ENCODE results near the gene TSPAN9.

The TSPAN9 gene

DNA sequence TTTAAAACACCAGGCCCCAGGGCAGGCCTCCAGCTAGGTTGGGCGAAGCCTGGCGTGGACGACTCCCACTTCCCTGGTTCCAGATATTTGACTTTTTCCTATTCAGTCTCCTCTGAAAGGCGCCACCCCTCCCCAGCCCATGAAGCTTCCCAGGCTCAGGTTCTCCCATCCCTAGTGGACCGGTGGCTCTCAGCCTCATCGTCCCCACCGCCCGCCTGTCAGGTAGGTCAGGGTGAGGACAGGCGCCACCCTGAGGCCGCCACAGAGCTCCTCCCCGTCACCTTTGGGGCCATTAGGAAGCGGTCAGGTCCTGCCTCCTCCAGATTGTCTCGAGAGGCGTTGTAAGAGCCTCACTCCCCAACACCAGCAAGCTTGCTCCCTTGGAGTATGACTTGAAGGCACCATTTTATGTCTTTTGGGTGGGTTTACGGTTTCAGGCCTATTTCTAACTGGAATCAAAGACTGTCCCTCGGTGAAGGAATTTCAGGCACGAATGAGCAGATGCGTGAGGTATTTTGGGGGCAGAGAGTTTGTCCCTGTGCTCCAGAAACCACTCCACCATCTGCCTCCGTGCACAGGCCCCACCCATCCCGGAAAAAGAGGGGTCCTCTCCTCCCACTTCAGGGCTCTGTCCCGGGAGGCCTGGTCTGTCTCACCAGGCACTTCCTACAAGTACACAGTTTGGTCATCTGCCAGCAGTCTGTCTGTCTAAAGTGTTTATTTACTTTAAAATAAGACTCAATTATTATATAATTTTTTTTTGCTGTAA lies 55.6 kb downstream of the TSPAN9 start:
- H3K4me3 ChIP-seq (ENCODE audit: insufficient read depth, low read depth, low read length): no peak overlapping the region
- no peaks in the 10 kb centered on the region for H3K9me3 ChIP-seq (ENCODE audit: control insufficient read depth, low read length)
- H3K4me1 ChIP-seq (ENCODE audit: control insufficient read depth, insufficient read depth, low read length): peaks cover 21% of the 10 kb centered on the region
- 69 to 72% methylated on average over 21 of the region's 21 CpGs for WGBS, 2 experiments
- no peaks in the 10 kb centered on the region for H3K36me3 ChIP-seq (ENCODE audit: control insufficient read depth, insufficient read depth, low read length)
- no peaks in the 10 kb centered on the region for H3K27me3 ChIP-seq (ENCODE audit: control insufficient read depth, insufficient read depth, low read length, poor library complexity, severe bottlenecking)
- no peak overlapping the region for H3K27ac ChIP-seq (ENCODE audit: insufficient read depth, low read depth, low read length, poor library complexity, severe bottlenecking)

DNA sequence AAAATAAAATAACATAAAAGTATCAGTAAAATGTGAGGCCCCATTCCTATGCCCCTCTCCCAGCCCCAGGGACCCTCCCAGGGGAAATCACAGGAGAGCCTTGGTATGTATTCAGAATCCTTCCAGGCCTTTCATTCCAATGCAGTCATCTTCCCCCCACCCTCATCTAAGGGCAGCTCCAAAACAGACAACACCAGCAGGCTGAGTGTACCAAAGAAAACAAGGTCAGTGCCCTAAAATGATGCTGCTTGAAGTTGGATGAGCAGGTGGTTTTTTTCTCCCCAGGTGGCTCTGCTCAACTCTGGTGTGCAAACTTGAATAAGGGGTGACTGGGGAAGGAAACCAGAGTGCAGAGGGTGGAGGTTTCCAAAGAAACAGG lies 56.2 kb downstream of the TSPAN9 start:
- Histone ChIP-seq H3K27ac (ENCODE audit: insufficient read depth, low read depth, low read length, poor library complexity, severe bottlenecking) (no peak overlapping the region), H3K9me3 (ENCODE audit: control insufficient read depth, low read length) (no peaks in the 10 kb centered on the region), H3K27me3 (ENCODE audit: control insufficient read depth, insufficient read depth, low read length, poor library complexity, severe bottlenecking) (no peaks in the 10 kb centered on the region), H3K36me3 (ENCODE audit: control insufficient read depth, insufficient read depth, low read length) (no peaks in the 10 kb centered on the region), H3K4me3 (ENCODE audit: insufficient read depth, low read depth, low read length) (no peak overlapping the region), H3K4me1 (ENCODE audit: control insufficient read depth, insufficient read depth, low read length) (peaks cover 26% of the 10 kb centered on the region)

DNA sequence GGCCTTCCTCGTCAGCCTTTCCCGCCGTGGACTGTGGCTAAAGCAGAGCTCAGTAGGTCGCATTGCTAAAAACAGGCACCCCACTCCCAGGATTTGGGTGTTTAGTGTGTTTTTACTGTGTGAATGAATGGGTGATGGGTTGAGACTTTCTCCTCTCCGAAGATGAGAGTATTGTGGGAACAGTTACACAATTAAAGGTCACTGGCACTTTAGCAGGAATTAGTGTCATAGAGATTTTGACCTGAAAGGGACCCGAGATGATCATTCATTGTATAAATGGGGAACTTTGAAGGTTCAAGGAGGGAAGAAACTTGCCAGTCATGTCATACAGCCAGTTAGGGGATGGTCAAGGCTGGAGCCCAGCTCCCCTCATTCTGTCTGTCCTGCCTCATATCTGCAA lies 56.9 kb downstream of the TSPAN9 start:
- Histone ChIP-seq H3K36me3 (ENCODE audit: control insufficient read depth, insufficient read depth, low read length) (no peaks in the 10 kb centered on the region), H3K9me3 (ENCODE audit: control insufficient read depth, low read length) (no peaks in the 10 kb centered on the region), H3K27ac (ENCODE audit: insufficient read depth, low read depth, low read length, poor library complexity, severe bottlenecking) (no peak overlapping the region), H3K4me3 (ENCODE audit: insufficient read depth, low read depth, low read length) (no peak overlapping the region), H3K4me1 (ENCODE audit: control insufficient read depth, insufficient read depth, low read length) (peaks cover 34% of the 10 kb centered on the region), H3K27me3 (ENCODE audit: control insufficient read depth, insufficient read depth, low read length, poor library complexity, severe bottlenecking) (no peaks in the 10 kb centered on the region)
- 93 to 94% methylated on average over 6 of the region's 6 CpGs for WGBS, 2 experiments

DNA sequence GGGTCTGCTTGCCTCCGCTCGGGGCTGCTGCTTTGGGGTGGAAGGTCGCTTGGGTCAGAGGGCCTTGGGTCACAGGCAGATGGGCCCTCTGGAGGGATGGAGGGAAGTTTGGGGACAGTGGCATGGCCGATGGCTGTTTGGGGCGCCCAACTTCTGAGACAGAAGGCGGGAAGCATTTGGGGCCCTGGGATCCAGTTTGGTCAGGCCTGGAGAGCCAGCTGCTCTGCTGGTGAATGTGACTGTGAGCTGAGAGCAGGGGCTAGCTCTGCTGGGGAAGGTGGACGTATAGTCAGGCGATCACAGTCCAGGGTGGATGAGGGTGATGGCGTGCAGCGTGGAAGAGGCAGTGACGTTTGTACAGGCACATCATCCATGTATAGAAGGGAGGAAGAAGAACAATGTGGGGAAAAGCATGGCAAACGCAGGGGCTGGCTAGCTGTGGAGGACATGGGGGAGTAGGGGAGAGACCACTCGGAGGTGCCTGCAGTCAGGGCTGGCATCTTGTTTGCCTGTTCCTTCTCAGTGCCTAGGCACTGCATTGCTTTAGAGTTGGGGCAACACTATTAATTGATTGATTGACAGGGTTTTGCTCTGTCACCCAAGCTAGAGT lies 57.5 kb downstream of the TSPAN9 start:
- Histone ChIP-seq H3K4me3 (ENCODE audit: insufficient read depth, low read depth, low read length) (no peak overlapping the region), H3K4me1 (ENCODE audit: control insufficient read depth, insufficient read depth, low read length) (peaks cover 38% of the 10 kb centered on the region), H3K9me3 (ENCODE audit: control insufficient read depth, low read length) (no peaks in the 10 kb centered on the region), H3K27ac (ENCODE audit: insufficient read depth, low read depth, low read length, poor library complexity, severe bottlenecking) (no peak overlapping the region), H3K36me3 (ENCODE audit: control insufficient read depth, insufficient read depth, low read length) (no peaks in the 10 kb centered on the region), H3K27me3 (ENCODE audit: control insufficient read depth, insufficient read depth, low read length, poor library complexity, severe bottlenecking) (no peaks in the 10 kb centered on the region)
- 95 to 96% methylated on average over 13 of the region's 13 CpGs for WGBS, 2 experiments

DNA sequence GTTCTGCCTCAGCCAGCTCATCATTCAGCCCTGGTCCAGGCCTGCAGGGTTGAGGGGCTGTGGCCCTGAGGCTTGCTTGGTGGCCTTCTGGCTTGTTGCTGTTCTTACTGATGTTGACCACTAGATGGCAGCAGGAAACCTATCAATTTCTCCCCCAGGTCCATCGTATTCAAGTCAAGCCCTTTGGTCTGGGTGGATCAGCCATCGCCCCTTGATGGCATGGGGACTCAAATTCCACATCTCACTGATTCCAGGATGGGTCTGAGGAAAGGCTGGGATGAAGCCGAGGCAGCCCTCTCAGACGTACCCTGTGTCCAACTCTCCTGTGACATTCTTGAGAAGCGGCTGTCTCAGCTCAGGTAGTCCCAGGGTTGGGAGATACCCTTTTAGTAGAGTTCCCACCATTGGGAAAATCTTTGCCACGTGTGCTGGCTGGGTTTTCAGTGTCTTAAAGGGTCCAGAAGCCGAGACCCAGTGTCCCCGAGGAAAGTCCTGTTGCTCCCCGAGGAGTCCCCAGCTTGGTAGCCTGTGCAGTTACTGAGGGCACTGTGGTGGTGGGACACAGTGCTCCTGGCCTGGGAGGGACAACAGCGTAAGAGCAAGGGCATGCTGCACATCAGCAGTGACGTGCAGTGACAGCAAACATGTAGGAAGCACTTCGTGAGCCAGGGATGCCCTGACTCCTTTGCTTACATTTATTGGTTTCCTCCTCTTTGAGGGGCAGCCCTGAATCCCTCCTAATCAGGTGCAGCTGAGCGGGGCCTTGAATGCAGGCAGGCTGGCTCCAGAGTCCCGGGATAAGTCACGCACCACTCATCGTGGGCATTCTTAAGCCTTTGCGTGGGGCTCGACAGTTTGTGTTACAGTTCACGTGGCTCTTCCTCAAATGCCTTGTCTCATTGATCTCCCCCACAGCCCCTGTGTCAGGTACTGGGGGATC lies 58.6 kb downstream of the TSPAN9 start:
- H3K27me3 ChIP-seq (ENCODE audit: control insufficient read depth, insufficient read depth, low read length, poor library complexity, severe bottlenecking): no peaks in the 10 kb centered on the region
- H3K36me3 ChIP-seq (ENCODE audit: control insufficient read depth, insufficient read depth, low read length): no peaks in the 10 kb centered on the region
- 79 to 80% methylated on average over 19 of the region's 19 CpGs for WGBS, 2 experiments
- peaks cover 46% of the 10 kb centered on the region for H3K4me1 ChIP-seq (ENCODE audit: control insufficient read depth, insufficient read depth, low read length)
- no peak overlapping the region for H3K4me3 ChIP-seq (ENCODE audit: insufficient read depth, low read depth, low read length)
- no peaks in the 10 kb centered on the region for H3K9me3 ChIP-seq (ENCODE audit: control insufficient read depth, low read length)
- no peak overlapping the region for H3K27ac ChIP-seq (ENCODE audit: insufficient read depth, low read depth, low read length, poor library complexity, severe bottlenecking)

DNA sequence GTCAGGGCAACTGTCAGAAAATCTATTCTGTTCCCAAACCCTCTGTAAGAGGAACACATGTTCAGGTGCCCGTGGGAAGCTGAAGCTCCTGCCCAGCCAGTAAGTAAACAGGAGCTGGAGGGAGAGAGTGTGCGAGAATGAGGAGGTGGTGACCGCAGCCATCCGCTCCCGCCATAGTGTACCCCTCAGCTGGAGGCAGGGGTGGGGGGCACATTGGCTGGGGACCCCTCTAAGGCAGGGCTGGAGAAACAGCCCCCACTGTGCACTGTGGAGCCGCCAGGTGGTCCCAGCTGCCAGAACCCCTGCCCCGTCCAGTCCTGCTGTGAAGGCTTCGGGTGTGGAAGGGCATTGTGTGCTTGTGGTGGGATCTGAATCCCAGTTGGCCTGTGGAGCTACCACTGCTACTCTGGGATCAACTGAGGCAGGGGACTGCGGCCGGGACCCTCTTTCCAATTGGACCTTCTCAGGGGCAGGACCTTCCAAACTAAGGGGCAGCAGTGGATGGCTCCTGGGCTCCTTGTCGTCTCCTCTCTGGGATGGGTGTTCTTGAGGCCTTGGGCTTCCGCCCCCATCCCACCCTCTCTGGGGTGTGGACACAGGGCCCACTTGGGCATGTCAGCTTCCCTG lies 59.6 kb downstream of the TSPAN9 start:
- Histone ChIP-seq H3K27ac (ENCODE audit: insufficient read depth, low read depth, low read length, poor library complexity, severe bottlenecking) (no peak overlapping the region), H3K4me3 (ENCODE audit: insufficient read depth, low read depth, low read length) (no peak overlapping the region), H3K36me3 (ENCODE audit: control insufficient read depth, insufficient read depth, low read length) (no peaks in the 10 kb centered on the region), H3K4me1 (ENCODE audit: control insufficient read depth, insufficient read depth, low read length) (peaks cover 50% of the 10 kb centered on the region), H3K9me3 (ENCODE audit: control insufficient read depth, low read length) (no peaks in the 10 kb centered on the region), H3K27me3 (ENCODE audit: control insufficient read depth, insufficient read depth, low read length, poor library complexity, severe bottlenecking) (no peaks in the 10 kb centered on the region)
- WGBS, 2 experiments: 92 to 95% methylated on average over 12 of the region's 12 CpGs

DNA sequence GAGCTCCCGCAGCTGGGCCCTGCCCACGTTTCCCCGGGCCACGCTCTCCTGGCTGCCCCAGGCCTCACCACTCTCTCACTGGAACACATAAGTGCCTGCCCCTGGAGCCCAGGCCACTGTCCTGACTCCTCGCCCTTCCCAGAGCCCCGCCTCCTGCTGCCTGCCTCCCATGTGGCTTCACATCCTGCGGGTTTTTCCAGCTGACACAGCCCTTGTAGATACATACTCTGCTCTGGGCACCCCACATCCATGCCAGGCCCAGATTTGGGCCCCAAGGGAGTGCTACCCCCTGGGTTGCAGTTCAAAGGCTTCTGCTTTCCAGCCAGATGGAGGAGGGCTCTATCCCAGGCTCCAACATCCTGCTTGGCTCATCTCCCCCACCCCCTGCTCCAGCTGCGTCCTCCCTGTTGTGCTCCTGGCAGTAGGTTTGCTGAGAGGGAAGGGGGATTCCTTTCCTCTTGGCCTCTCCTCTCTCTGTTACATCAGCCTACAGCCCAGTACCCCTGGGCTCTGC lies 60.1 kb downstream of the TSPAN9 start:
- H3K27ac ChIP-seq (ENCODE audit: insufficient read depth, low read depth, low read length, poor library complexity, severe bottlenecking): no peak overlapping the region
- 57 to 62% methylated on average over 8 of the region's 8 CpGs for WGBS, 2 experiments
- H3K9me3 ChIP-seq (ENCODE audit: control insufficient read depth, low read length): no peaks in the 10 kb centered on the region
- peaks cover 50% of the 10 kb centered on the region for H3K4me1 ChIP-seq (ENCODE audit: control insufficient read depth, insufficient read depth, low read length)
- no peaks in the 10 kb centered on the region for H3K27me3 ChIP-seq (ENCODE audit: control insufficient read depth, insufficient read depth, low read length, poor library complexity, severe bottlenecking)
- no peak overlapping the region for H3K4me3 ChIP-seq (ENCODE audit: insufficient read depth, low read depth, low read length)
- H3K36me3 ChIP-seq (ENCODE audit: control insufficient read depth, insufficient read depth, low read length): no peaks in the 10 kb centered on the region

DNA sequence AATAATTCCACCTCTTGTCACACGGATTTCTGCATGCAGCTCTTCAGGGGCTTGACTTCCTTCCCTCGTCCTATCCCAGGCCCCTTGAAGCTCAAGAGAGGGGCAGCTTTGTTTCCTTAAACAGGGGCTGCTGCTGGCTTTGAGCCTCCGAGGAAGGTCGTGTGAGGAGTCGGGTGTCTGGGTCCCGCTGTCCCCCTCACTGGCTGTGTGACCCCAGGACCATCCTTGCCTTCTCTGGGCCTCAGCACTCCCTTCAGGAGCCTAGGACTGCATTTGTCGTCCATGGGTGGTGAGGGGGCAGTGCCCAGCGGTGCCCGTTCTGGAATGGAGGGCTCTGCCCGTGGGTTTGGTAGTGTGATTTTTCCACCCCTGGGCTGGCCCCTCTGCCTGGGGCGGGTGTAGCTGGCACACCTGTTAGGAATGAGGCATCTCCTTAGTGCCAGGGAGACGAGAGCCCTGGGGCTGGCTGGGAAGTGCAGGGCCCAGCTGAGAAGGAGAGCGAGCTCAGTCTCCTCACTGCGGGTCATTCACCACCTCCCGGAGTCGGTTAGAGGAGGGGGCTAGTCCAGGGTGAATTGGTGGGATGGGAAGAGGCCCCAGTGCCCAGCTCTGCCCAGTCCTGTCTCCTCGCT lies 60.8 kb downstream of the TSPAN9 start:
- Histone ChIP-seq H3K4me3 (ENCODE audit: insufficient read depth, low read depth, low read length) (no peak overlapping the region), H3K9me3 (ENCODE audit: control insufficient read depth, low read length) (no peaks in the 10 kb centered on the region), H3K27ac (ENCODE audit: insufficient read depth, low read depth, low read length, poor library complexity, severe bottlenecking) (no peak overlapping the region), H3K36me3 (ENCODE audit: control insufficient read depth, insufficient read depth, low read length) (no peaks in the 10 kb centered on the region), H3K27me3 (ENCODE audit: control insufficient read depth, insufficient read depth, low read length, poor library complexity, severe bottlenecking) (no peaks in the 10 kb centered on the region), H3K4me1 (ENCODE audit: control insufficient read depth, insufficient read depth, low read length) (peaks cover 45% of the 10 kb centered on the region)
- WGBS, 2 experiments: 69 to 71% methylated on average over 17 of the region's 17 CpGs

DNA sequence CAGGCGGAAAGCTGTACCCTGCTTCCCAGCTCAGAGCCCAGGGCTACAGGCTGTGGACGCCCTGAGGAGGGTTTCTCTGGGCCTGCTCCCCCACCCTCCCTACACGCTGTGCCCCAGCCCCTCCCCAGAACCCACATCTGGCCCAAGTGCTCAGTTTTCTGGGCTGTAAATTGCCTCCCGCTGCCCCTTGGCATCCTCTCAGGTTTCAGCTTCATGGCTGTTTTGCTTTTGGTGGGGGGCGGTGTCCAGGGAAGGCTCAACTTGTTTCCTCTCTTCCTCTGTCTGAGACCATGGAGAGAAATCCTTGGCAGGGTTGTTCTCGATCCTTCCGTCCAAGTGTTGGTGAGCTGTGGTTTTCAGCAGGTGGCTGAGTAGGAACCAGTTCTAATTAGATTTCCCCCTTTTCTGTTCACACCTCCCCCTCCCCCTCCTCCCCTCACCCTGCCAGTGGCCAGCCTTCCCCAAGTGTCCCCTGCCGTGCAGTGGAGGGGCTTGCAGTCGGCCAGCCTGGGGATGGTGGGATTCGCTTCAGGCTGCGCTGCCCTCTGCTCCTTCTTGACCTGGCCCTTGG lies 61.8 kb downstream of the TSPAN9 start:
- Histone ChIP-seq H3K4me3 (ENCODE audit: insufficient read depth, low read depth, low read length) (no peak overlapping the region), H3K9me3 (ENCODE audit: control insufficient read depth, low read length) (no peaks in the 10 kb centered on the region), H3K27ac (ENCODE audit: insufficient read depth, low read depth, low read length, poor library complexity, severe bottlenecking) (peak overlapping the region; percentile 16), H3K36me3 (ENCODE audit: control insufficient read depth, insufficient read depth, low read length) (no peaks in the 10 kb centered on the region), H3K27me3 (ENCODE audit: control insufficient read depth, insufficient read depth, low read length, poor library complexity, severe bottlenecking) (no peaks in the 10 kb centered on the region), H3K4me1 (ENCODE audit: control insufficient read depth, insufficient read depth, low read length) (peaks cover 45% of the 10 kb centered on the region)
- 44 to 45% methylated on average over 11 of the region's 11 CpGs for WGBS, 2 experiments

Data from ectodermal cell (in vitro differentiated cells).